Stimulated activated CD4-positive, alpha-beta T cell treated with anti-CD3 and anti-CD28 coated beads, Interleukin-12 subunit alpha, Interleukin-12 subunit beta, amount 100 ng/mL, for 24 hours (primary cell): Measurements from ENCODE around the gene PPP1R14C.

Experiments used
- DNase-seq, 2 experiments: peaks; one replicate each; pipeline ENCODE4 v3.0.0-alpha.2; 2020; ENCODE audit warnings: low read depth in 2 of 2

Gene PPP1R14C

GRCh38 chr6:150138638-150139037 is 4.2 kb upstream of the PPP1R14C start:
- no peak for DNase-seq

DNA sequence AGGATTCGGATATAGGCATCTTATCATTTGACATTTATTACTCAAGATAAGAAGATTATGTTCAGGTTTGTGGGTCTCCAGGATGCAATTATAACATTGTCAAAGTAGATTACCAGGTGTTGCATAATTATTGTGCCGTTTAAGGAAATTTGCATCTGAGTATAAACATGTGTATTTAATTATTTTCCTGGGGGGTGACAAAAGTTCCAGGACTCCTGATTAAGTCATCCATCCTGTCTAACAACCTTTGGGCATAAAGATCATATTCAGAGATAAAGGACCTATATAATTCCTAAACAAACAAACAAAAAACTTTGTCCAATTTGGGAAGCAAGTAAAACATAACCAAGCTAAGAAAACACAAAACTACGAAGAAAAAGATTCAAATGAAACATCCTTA is 3.3 kb upstream of the PPP1R14C start:
- DNase-seq = no peak

GRCh38 chr6:150140236-150140969 is 2.4 kb upstream of the PPP1R14C start:
- DNase-seq = no peak

DNA sequence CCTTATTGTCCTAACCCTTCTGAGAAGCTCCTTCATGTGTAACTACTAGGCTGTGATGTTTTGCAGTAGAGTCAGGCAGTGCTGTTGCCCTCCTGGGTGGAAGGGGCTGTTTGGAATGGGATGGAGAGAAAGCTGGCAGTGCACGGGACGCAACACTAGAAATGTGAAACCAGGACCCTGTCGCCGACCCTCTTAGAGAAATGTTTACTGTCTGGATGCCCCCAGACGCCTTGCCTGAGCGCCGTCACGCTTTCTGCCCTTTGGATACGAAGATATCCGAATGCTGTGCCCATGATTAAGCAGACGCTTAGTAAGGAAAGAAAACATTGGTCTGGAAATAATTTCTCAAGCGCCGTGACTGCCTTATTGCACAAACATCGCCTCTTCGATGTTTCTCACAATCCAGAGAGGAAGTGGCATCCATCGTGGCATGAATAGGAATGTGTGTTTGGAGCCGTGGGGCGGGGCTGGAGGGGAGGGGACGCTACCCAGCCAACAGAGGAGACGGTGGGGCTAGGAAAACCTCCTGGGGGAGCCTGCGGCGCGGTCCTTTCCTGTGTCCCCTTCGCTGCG is 661 bp upstream of the PPP1R14C start:
- no peak for DNase-seq

- no peak for DNase-seq
Measured at GRCh38 chr6:150143516-150144293, 861 bp downstream of the PPP1R14C start.

GRCh38 chr6:150144294-150144868 is 1.5 kb downstream of the PPP1R14C start:
- DNase-seq = no peak

DNA sequence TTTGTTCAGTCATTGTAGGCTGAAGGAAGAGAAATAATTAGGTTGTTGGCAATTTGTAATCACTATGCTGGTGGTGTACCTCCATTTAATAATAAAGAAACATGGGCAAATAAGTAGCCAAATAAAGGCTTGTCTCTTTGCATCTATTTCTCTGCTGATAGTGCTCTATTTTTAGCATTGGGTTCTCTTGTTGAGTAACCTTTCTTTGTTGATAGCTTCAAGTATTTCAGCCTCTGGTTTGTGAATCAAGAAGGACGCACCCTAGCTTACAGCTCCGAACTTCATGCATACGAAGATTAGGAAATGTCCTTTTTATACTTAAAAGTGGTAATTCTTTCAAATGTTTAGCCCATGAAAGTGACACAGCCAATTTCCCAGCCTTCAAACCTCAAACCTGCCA is 2.6 kb downstream of the PPP1R14C start:
- DNase-seq = no peak

DNA sequence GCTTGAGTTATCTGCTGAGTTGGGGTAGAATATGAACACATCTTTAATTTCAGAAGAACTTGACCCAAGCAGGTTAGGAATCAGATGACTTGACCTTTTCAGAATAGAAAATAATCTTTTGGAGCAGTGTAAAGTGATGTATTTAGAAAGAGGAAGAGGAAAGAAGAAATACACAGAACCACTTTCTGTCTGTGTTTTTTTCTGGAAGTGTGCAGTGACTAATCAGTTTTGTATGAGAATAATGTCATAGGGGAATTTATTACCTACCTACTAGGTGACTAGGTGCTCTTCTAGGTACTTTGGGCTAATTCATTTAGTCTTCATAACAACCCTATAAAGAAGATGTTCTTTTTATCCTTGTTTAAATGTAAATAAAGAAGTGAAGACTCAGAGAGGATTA is 3.0 kb downstream of the PPP1R14C start:
- DNase-seq = no peak

DNA sequence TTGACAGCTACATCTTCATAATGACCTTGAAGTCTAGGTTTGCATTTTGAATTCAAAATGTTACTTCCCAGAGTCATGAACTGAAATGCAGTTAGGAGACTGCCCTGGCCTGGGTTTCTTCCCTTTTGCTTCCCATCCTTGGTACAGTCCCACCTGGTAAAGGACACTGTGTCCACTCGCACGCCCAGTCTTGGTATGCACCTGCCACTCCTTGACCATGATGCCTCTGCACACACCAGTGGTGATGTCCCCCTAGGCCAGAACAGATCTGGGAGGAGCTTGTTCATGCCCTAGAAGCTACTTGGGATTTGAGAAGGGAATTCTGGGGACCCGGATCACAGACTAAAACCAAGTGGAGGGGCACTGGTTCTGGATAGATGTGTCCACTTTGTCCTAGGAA is 3.6 kb downstream of the PPP1R14C start:
- no peak for DNase-seq

DNA sequence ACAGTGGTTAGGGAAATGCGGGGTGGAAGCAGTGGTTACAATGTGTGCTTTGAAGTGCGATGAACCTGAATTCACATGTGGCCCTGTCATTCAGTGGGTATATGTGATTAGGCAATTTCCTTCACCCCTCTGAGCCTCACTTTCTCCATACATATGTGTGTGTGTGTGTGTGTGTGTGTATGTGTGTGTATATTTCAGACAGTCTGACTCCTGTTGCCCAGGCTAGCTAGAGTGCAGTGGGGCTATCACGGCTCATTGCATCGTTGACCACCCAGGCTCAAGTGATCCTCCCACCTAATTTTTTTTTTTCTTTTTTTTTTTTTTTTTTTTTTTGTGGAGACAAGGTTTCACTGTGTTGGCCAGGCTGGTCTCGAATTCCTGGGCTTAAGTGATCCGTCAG is 6.3 kb downstream of the PPP1R14C start:
- no peak for DNase-seq

- no peak for DNase-seq
Measured at GRCh38 chr6:150150458-150150820, 7.6 kb downstream of the PPP1R14C start.

DNA sequence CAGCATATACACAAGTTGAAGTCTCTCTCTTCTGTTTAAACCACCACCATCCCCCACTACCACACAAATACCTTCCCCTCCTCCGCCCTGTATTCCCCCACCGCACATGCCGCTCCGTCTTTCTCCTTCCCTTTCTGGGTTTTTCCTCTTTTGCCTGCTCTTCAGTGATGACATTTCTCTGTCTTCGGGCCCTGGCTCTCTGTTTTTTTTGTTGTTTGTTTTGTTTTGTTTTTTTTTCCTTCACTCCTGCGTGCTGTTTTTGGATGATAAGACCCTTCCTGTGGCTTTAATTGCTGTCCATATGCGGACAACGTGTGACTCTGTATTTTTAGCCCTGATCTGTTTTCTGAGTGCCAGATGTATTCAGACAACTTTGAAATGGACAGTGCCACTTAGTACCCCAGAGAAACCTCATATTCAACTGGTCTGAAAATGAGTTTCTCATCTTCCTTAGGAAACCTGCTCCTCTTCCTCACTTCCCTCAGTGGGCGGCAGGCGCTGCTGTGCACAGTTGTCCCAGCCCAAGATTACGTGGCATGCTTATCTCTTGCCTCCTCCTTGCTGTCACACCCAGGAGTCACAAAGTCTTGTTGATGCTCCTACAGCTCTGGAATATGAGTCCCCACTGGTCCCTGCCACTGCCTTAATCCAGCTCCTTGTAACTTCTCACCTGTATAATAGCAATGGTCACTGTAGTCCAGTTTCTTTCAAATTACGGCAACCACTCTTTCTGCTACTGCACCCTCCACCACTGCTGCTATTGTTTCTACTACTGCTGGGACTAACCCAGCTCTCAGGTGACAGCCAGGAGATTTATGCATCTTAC is 8.2 kb downstream of the PPP1R14C start:
- no peak for DNase-seq

GRCh38 chr6:150152891-150153876 is 10.3 kb downstream of the PPP1R14C start:
- no peak for DNase-seq

- DNase-seq = no peak
Measured at GRCh38 chr6:150153905-150154492, 11.2 kb downstream of the PPP1R14C start.

- no peak for DNase-seq
Measured at GRCh38 chr6:150156460-150156859, 13.6 kb downstream of the PPP1R14C start.

DNA sequence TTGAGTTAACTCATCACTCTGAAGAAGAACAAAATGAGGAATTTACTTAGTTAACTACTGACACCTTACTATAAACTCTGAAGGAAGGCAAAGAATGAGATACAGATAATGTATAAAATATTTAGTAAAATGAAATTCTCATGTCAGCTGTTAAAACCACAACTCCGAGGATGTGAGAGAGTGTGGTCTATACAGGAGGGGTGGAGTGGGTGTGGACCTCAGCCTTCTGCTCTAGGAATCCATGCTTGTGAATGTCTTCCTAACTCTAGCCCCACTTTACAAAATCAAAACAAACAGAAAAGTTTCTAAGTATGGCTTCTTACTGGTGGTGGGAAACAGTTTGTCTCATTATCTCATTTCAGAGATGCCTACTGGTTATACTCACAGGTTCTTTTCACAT is 14.2 kb downstream of the PPP1R14C start:
- no peak for DNase-seq

GRCh38 chr6:150159757-150160156 is 16.9 kb downstream of the PPP1R14C start:
- DNase-seq = no peak

GRCh38 chr6:150163970-150164369 is 21.1 kb downstream of the PPP1R14C start:
- DNase-seq = no peak

DNA sequence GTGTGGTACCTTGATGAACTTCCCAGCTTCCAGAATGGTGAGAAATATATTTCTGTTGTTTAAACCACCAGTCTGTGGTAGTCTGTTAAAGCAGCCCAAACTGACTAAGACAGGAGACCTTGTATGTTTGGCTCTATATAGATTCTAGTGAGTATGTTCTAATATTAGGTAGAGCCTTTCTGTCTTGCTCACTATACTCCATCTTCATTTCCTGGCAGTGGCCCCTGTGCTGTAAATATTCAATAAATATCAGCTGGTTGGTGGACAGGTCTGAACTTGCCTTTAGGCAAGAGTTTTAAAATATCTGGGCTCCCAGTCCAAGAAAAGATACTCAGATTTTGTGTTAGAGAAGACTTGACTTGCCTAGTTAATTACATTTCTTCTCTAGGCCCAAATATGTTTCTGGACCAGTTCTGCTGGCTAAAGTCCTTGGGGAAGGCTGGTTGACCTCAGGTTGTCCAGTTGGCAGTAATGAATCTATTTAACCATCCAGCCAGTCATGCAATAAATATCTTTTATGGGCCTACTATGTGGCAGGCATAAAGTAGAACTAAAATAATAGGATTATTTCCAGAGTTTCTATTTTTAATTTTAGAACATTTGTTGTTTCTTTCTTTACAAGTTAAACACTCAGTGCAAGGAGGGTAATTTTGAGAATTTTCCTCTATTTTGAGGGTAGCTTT is 22.3 kb downstream of the PPP1R14C start:
- no peak for DNase-seq

- DNase-seq = no peak
Measured at GRCh38 chr6:150167479-150167873, 24.6 kb downstream of the PPP1R14C start.
